ENCODE data around the gene PCNX2.

Gene PCNX2

DNA sequence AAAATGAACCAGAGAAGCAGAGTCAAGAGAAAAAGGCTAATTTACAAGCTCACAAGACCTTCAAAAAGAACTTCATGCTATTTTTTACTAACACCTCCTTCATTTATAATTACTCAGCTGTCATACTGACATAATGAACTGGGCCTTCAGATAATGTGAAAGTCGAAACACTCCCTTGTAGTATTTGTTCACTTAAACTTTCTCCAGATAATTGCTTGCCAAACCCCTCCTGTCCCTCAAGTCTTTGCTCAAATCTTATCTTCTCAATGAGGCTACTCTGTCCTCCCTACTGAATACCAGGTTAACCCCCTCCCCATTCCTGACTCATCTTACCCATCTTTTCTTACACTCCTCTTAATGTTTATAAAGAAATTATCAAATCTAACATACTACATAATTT, 20.9 kb upstream of the PCNX2 start:
- DNase-seq: no peak

DNA sequence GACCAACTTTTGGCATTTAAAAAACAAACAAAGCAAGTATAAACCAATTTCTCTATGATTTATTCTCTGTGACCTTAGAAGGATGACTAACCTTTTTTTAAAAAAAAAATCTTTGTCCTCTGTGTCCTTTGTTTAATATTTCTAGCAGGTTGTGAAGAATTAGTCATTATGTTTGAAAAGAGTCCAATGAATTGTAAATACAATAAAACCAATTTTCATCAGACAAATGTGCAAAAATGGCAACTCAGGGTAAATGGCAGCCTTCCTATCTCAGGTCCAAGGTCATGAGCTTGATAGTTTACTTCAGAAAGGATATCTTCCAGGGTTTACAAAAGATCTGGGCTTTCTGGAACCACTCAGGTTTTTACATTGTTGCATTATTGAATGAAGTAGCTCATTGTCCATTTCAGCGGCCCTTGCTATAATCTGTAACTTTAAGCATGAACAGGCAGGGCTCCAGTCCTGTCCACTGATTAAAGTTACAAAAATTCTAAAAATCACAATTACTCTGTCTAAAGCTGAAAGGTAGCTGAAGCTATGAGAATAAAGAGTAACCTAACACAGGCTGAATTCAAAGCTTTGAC, 20.3 kb upstream of the PCNX2 start:
- DNase-seq: no peak

DNA sequence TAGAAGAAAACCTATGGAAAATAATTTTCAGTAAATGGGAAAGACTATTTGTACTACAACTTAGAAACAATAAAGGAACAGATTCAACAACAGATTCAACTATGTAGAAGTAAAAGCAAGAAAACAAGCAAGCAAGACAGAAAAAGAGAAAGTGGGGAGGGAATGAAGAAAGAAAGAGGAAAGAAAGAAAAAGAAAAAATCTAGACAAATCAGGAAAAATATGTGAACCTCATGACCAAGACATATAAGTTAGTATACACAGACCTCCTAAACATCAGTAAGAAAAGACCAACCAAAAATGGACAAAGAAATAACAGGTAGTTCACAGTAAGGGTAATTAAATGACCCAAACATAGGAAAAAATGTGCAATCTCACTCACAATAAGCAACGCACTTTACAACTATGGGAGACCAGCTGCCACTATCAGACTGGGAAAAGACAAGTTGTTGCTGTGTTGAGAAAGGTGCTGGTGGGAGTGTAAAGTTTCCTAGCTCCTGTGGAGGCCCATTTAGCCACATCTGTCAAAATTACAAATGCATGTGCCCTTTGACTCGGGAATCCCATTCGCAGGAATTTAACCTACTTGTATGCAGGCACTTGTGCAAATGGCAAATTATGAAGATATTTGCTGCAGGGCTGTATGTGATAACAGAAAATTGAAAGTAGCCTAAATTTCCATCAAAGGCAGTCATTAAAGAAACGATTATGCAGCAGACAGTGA, 18.1 kb upstream of the PCNX2 start:
- DNase-seq: no peak

DNA sequence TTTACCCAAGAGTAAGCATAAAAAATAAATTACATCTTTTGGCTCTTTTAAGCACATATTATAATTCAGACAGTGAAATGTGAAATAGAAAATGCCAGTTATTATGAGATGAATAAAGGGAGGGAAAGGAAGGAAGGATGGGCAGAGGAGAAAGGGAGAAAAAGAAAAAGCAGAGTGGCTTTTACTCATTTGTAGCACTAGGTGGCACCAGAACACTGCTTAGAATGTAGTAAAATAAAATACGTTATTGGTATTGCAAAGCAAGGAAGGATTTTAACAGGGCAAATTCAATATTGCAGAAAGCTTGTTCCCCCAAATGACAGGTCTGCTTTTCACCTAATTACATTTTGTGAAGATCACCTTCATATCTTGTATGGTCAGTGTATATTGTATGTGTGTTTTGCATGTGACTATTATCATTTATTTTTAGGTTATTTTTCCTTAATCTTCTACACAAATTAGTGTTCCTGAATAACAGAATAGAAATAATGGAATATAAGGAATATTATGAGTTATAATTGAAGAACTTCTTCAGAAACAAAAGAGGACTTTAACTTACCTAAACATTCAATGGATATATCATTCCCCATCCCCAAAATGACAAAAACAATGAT, 9.1 kb upstream of the PCNX2 start:
- DNase-seq: no peak

DNA sequence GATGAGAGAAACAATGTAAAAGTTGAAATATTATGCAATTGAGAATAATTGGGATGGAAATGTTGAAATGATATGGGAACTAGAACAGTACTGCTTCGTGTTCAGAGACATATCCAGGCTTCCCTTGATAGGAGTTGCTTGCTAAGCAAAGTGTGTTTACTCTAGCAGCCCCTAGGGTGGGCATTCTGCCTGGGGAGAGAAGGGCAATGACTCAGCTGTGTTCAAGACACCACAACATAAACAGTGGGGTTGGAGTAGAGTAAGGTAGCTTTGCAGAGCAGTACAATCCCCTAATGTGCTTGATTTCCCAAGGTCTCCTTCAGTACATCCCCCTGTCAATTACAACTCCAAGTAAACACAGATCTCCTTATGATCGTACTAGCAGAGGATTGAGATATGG, 4.8 kb upstream of the PCNX2 start:
- no peak for DNase-seq

DNA sequence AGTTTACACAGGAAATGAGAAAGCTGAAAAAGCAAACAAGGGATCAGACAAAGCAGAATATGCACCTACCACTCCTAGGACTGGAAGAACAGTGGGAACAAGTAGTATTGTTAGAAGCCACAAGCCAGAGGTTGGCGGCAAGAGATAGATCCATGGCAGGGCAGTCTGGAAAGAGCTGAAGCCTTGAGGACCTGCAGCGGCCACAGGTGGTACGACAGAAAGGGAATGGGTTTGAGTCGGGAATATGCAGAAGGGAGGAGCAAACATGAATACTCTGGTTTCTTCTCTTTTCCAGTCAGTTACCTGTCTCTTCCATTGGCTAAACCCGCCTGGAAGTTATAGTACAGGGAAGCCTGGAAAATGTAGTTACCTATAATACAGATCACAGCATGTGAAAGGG, 3.9 kb upstream of the PCNX2 start:
- no peak for DNase-seq

DNA sequence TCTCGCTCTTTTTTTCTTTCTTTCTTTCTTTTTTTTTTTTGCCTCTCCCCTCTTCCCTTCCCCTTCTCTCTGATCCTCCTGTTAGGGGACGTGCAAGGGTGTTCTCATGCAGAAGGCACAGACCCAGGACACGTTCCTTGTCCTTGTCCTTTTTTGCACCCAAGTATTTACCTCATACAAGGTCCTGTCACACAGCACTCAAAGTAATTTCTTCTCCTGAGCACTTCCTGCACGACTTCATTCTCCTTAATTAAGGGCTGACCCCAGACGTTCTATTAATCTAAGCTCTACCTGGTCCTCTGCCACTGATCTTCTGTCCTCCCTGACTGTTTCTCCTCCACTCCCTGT, 424 bp upstream of the PCNX2 start:
- no peak for DNase-seq

DNA sequence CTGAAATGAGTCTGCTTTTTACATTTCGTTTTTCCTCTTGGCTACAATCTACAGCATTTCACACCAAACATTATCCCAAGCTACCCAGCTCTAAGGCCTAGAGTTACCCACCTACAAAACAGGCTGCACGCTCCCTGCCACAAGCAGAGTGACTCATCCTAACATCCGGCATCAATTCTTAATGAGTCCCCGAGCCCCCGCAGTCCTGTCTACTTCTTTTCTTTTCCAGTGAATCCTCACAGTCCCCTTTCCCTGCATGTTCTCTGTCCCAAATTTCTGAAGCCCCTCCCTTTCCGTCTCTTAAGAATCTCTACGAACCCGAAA, 650 bp downstream of the PCNX2 start:
- DNase-seq: no peak

DNA sequence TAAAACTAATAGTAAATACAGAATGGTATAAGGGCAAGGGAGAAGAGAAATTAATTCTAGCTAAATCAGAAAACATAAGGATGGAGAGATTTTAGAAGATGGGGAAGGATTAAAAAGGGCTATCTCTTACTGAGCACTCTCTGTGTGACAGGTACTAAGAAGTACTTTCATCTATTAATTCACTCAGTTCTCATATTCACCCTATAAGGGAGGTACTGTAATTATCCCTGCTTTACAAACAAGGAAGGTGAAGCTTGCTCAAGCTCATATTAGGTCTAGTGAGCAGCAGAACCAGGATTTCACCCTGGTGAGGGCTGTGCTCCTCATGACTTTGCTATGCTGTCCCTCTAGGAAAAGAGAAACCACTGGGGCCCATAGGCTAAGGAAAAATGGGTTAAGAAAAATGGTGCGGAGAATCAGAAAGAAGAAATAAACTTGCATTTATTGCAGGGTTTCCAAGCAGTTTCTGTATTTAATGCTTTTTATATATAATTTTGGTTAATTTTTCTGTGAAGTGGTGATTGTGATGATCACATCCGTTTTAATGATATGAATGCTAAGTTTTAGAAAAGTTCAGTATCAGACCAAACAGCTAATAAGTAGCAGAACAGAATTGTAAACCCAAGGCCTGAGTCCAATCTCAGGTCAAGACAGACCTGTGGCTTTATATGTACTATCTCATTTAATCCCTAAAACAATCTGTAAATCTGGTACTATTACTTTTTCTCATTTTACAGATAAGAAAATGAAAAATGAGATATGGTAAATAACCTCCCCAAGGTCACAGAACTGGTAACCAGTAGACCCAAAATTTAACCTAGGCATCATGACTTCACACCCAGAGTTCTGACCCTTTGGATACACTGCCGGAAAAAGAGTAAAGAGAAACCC, 1.7 kb downstream of the PCNX2 start:
- DNase-seq: no peak

DNA sequence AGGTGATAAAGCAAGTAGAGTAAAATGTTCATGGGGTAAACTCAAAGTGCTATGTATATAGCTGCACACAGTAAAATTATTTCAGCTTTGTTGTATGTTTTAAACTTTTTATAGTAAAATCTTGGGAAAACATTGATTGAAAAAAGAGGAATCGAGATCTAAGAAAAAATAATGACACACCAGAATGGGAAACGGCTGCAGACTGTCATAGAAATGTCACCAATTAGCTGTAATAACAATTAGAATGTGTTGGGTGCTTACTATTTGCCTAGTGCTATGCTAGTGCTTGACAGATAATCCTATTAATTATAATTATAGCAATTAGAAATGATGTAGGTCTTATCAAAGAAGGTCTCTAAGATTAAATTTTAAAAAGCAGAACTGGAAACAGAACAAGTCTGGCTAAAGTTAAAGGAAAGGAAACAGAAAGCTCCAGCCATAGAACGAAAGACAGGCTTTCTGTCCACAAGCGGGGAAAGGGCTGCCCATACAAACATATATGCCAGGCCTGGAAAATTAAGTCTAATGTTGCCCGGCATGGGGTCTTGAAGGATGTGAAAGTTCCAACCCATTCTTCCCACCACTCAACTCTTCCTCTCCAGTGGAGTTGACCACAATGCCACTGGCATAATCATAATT, 5.0 kb downstream of the PCNX2 start:
- no peak for DNase-seq

DNA sequence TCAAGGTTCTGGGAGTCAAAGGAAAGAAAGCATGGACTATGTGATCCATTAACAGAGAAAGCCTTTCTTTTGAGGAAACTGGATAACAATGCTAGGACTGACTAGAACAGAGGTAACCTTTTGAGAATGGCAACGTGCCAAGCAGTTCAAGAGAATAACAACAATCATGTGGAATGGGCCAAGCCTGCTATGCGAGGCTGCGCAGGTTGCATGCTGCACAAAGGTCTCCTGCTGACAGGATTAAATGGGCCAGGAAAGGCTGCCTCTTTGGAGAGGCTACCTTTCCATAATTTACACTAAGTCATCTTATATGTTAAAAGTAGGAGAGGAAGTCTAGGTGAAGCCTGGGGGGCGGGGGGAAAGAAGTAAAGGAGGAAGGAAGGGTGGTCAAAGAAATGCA, 5.8 kb downstream of the PCNX2 start:
- no peak for DNase-seq

DNA sequence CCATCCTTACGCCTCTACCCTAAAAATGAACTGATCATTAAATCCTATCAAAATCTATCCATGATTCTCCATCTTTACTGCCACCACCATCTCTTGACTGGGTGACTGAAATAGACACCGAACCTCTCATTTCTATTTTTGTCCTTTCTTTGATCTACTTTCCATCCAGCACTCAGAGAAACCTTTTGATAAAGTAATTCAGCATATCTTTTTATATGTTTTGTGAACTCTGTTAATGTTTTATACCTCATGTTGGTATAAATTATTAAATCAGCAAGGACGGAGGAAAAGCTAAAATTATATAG, 13.0 kb downstream of the PCNX2 start:
- DNase-seq: no peak

DNA sequence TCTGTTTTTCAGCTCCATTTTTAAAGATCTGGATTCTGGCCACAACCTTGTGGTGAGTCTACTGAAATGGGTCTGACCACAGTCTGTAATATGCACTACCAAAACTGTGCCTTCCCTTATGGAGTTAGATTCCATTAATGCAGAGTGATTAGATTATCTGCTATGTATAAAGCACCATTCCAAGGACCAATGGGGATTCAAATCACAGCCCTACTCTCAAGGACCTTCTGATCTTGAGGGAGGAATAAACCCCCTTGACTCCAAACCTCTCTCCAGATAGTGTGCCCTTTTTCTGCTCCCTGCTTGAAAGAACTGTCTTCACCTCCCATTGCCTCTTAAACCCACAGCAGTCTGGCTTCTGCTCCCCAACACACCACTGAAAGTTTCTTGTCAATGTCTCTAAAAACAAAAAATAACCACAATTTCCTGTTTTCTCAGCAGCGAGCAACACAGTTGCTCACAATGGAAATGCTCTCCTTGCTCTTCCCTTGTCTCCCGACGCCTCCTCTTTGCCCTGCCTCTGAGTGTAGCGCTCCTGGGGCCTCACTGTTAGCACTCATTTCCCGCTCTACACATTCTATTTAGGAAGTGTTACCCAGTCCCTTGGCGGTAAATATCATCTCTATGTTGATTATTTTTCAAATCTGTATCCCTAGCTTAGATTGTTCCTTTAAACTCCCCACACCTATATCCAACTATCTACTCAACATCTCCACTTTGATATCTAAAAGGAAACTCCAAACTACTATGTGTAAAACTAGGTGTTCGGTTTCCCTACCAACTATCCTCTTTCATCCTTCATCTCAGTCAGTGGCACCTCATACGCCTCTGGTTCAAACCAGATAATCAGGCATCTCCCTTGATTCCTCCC, 13.6 kb downstream of the PCNX2 start:
- no peak for DNase-seq

DNA sequence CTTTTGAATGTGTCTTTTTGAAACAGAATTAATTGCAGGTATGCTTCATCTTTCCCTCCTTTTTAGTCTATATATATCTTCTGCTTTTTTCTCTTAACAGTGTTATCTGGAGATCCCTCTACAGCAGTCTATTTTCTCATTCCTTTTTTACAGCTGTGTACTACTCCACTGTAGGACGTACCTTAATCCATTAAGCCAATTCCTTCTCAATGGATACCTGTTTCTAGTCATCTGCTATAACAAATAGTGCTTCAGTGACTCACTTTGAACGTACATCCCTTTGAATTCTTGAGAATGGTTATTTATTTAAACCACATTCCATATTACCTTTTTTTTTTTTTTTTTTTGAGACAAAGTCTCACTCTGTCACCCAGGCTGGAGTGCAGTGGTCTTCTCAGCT, 15.6 kb downstream of the PCNX2 start:
- DNase-seq: no peak

DNA sequence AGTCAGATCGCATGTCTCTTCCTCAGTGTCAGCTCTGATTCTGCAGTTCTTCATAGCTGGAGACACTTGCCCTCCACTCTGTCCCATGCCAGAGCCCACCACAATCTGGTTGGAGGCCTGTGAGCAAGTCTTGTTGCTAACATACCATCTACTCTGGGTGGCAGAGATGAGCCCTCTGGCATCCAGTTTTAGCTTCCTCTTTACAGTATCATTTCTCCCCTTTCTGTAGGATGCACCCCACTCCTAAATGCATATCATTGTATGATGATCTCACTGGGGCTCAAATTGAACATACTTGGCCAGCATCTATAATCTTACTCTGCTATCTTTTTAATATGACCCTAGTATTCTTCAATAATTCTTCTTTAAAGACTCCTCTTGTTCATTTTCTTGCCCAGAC, 16.9 kb downstream of the PCNX2 start:
- no peak for DNase-seq

DNA sequence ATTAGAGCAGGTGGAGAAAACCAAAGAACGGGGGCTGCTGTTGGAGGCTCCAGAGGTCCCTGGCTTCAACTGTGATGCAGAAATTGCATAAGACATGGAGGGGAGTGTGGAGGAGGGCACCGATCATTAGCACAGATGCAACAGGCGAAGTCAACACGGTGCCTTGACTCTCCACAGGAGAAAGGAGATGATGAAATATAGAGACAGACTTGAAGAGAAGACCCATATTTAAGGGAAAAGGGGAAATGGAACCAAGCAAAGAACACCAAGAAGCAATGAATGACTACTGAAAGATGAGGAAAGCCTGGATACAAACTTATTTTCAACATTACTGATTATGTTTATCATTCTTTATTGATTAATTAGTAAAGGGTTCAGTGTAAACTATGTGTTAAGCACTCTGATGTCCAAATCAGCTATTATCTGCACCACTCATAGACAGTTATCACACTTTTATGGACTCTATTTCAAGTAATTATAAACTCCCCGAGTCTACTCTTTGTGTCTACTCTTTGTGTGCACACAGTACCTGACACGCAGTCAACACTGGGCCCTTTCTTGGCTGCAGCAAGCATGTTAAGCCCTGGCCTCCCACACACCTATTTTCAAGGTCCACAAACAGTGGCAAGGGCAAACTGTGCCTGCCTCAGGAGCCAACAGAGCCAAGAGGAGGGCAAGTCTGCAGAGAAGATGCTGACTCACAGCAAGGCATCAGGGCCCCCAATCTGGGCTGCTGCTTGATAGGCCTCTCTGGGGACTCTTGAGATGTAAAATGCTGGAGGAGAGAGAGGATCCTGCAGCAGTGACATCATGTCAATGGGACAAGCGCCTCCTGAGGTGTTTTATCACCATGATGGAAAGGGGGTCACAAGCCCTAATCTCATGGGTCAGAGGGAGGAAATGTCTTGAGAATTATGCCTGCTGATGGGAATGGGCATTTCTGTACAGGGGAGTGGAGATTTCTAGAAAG, 17.6 kb downstream of the PCNX2 start:
- DNase-seq: no peak

DNA sequence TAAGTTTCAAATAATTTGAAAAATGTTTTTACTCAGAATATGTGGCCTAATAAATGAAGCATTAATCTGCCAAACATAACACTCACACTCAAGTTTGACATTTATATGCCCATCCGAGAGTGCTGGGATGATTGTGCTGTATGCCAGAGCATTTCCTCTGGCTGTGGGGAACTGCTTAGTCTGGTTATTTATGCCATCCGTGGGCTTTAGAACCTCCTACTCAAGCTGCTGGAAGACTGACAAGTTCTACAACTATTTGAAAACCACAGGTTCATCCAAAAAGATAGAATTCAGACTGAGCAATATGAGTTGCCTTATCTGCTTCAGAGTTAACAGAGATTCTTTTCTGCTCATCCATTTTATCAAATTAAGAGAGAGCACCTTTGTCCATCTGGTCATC, 25.9 kb downstream of the PCNX2 start:
- DNase-seq: no peak

DNA sequence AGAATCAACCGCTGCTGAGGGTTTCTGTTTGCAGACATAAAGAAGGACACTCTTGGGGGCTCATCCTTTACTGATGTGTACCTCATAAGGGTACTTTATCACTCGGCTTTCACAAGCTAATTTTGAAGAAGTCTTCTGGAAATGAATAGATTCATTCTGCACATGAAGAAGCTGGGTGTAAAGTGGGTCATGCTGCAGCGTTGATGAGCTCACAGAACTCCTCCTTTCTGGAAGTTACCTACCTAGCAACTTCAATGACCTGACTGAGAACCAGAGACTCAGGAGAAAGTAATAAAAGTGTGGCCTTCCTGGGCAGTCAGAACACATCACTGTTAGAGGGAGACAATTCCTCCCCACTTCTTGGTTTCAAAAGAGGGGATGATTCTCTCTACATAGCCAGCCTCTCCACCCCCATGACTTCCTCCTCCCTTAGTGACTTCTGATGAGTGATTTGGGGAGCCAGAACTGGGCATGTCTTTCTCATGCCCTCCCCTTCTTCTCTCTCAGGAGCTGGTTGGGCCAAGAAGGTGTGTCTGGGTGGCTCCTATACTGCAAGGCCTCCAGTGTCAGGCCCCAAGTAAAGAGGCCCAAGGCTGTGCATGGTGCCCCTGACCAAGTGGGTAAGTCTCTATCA, 27.0 kb downstream of the PCNX2 start:
- DNase-seq: no peak

DNA sequence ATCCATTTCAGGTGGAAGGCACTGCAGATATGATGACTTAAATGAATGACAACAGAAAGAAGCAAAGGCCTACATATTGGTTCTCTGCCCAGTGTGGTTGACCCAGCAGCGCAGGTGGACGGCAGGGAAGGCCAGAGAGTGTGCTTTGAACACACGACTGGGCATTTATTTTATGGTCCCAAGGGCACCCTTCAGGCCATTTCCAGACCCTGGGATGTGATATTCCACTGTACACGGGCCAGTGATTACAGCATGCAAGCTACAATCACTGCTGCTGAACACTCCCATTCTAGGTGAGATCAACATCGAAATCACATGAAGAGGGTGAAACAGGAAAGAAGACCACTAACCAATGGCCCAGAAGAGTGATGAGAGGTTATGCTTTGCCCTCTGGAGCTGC, 33.8 kb downstream of the PCNX2 start:
- DNase-seq: no peak

DNA sequence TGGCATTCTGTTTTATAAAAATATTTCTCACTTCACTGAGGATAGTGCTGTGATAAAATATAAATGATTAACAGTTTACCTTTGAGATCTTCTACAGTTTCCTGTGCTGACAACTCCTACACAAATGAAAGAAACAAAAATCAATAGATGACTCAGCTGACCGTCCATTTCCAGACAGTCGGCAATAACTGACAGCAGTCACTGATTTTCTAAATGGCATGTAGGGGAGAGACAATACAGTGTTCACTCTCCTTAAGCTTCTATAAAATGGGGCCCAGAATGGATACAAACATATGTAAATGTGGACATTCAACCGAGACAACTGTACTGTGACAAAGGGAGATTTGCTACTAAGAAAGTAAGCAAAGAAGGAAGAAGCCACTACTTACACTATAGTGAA, 34.3 kb downstream of the PCNX2 start:
- no peak for DNase-seq

DNA sequence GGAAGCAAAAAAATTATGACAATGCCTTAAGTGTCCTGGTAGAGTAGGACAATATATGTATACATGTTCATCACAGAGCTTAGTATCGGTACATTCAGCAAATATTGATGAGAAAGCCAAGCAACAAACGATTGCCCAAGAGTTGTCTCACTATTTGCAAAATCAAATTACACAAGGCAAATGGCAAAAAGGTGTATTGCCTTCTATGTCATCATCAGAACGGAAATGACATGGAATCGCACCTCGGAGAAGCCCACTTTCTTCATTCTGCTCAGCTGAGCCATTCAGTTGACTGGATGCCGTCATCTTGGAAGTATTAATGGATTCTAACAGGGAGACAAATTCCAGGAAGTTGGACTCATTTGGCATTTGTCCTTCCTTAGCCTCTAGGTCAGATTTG, 37.7 kb downstream of the PCNX2 start:
- no peak for DNase-seq

Data from effector CD8-positive, alpha-beta T cell (primary cell).